HL-60 (cell line): ENCODE data around the gene SEMA4A.
"Not testable (repeated sequence)": the region's sequence is repeated elsewhere in the genome, so short reads cannot be mapped to it uniquely, and the experiment has no call there.

Source experiments
- DNase-seq, 2 experiments: peaks; one replicate each; pipeline ENCODE4 v3.0.0-alpha.2; 2010 to 2020; ENCODE audit warnings: low read depth in 1 of 2, low spot score in 1 of 2
- H3K27ac ChIP-seq: fragments of 250-450 bp; sonication (Bioruptor Pico); replicated peaks from 2 replicates; pipeline ENCODE4 v1.5.1; 2020; ENCODE audit warnings: mild to moderate bottlenecking, moderate library complexity
- H3K27me3 ChIP-seq: fragments of 250-450 bp; sonication (Bioruptor Pico); 2 replicates; pipeline ENCODE4 v1.5.1; 2021; ENCODE audit warnings: mild to moderate bottlenecking, moderate library complexity; ENCODE audit not compliant: insufficient read depth, poor library complexity, severe bottlenecking
- H3K4me3 ChIP-seq: replicated peaks from 2 replicates; pipeline ENCODE4 v1.5.1; 2011; ENCODE audit warnings: mild to moderate bottlenecking, control low read depth, low read length; ENCODE audit not compliant: insufficient read depth
- CTCF ChIP-seq: IDR thresholded peaks from one replicate; pipeline ENCODE4 v1.5.1; 2011; ENCODE audit warnings: low read length, control low read depth, inconsistent platforms; ENCODE audit not compliant: insufficient read depth
- GABPA ChIP-seq: IDR thresholded peaks from 2 replicates; pipeline ENCODE4 v1.6.1; 2012; ENCODE audit warnings: low read depth
- POLR2AphosphoS5 ChIP-seq: IDR thresholded peaks from 2 replicates; pipeline ENCODE4 v1.6.1; 2012; ENCODE audit warnings: low read depth
- REST ChIP-seq: IDR thresholded peaks from 2 replicates; pipeline ENCODE4 v1.6.1; 2012; ENCODE audit warnings: low read depth; ENCODE audit not compliant: insufficient replicate concordance
- SPI1 ChIP-seq: IDR thresholded peaks from 2 replicates; pipeline ENCODE4 v1.6.1; 2012; ENCODE audit warnings: low read depth, mild to moderate bottlenecking, borderline replicate concordance

SEMA4A gene

GRCh38 chr1:156190265-156190664 lies 36.9 kb downstream of the SEMA4A start:
- DNase-seq, H3K4me3 ChIP-seq, H3K27ac ChIP-seq, H3K27me3 ChIP-seq: not testable (repeated sequence)

GRCh38 chr1:156191292-156191964 lies 38.0 kb downstream of the SEMA4A start:
- H3K4me3 ChIP-seq, result no peak overlapping the region
- no peak for TF ChIP-seq POLR2AphosphoS5
- no peak for TF ChIP-seq REST
- peak; percentile 23; the same call in 1 of the 2 replicates for TF ChIP-seq SPI1
- no peak overlapping the region for H3K27ac ChIP-seq
- DNase-seq, result no peak
- H3K27me3 ChIP-seq, result no peaks in the 10 kb centered on the region

- TF ChIP-seq GABPA (no peak), REST (no peak), SPI1 (no peak), CTCF (no peak), POLR2AphosphoS5 (no peak)
- Histone ChIP-seq H3K27ac (peak overlapping the region; percentile 93), H3K27me3 (no peaks in the 10 kb centered on the region), H3K4me3 (peak overlapping the region; percentile 97)
- DNase-seq, result no peak
These were observed 39.8 kb downstream of the SEMA4A start for GRCh38 chr1:156193208-156193487.

- TF ChIP-seq REST (peak; percentile 60), POLR2AphosphoS5 (peak; percentile 83), SPI1 (peak; percentile 40; the same call in 1 of the 2 replicates), GABPA (peak; percentile 91), CTCF (peak; percentile 12)
- Histone ChIP-seq H3K4me3 (peak within 1 kb of the TSS; percentile 97), H3K27ac (peak within 1 kb of the TSS; percentile 93), H3K27me3 (no peaks in the 10 kb centered on the region)
- DNase-seq, result peak; percentile 97 to 98
These were observed 40.3 kb downstream of the SEMA4A start, which contains the start of gene SLC25A44 for GRCh38 chr1:156193488-156194299. Gene SLC25A44 (plus strand): TSS chr1:156194104. CDS start chr1:156199848, 5,744 bp downstream.
